Skin epidermis (tissue), 12 donors: ENCODE data around the gene CIAO1.
"Not testable (repeated sequence)": the region's sequence is repeated elsewhere in the genome, so short reads cannot be mapped to it uniquely, and the experiment has no call there.

Experiments used
- H3K27ac ChIP-seq, 21 experiments: fragments of 200-600 bp; sonication (generic) in 11 of 21; one replicate each; pipeline ENCODE4 v1.5.0; 2020; ENCODE audit warnings: mild to moderate bottlenecking in 3 of 21, inconsistent platforms in 2 of 21, moderate library complexity in 2 of 21
- H3K4me3 ChIP-seq, 7 experiments: fragments of 200-600 bp; sonication (generic) in 2 of 7; one replicate each; pipeline ENCODE4 v1.5.0; 2020; ENCODE audit warnings: inconsistent platforms in 2 of 7, mild to moderate bottlenecking in 2 of 7, moderate library complexity in 1 of 7

CIAO1 gene

GRCh38 chr2:96265840-96266679, at the start of gene CIAO1, which contains the start of gene TMEM127:
TSS of gene CIAO1 (plus strand) at chr2:96266225. CDS start at chr2:96266351, 126 bp downstream.
TSS of gene TMEM127 (minus strand) at chr2:96265997. CDS start at chr2:96265381, 616 bp downstream.
- peak within 1 kb of the TSS; percentile 67 to 100 (median 97) for H3K4me3 ChIP-seq
- peak within 1 kb of the TSS; percentile 71 to 97 (median 91) for H3K27ac ChIP-seq

- no peak overlapping the region for H3K4me3 ChIP-seq
- H3K27ac ChIP-seq: no peak overlapping the region
Measured at GRCh38 chr2:96218508-96219131, 47.4 kb upstream of the CIAO1 start.

- not testable (repeated sequence) for H3K27ac ChIP-seq, H3K4me3 ChIP-seq
Measured at GRCh38 chr2:96219959-96220358, 46.1 kb upstream of the CIAO1 start.

GRCh38 chr2:96221106-96221505, 44.9 kb upstream of the CIAO1 start:
- H3K27ac ChIP-seq, H3K4me3 ChIP-seq: not testable (repeated sequence)

- peak overlapping the region in 4 of 21 experiments; percentile 5 to 49 (median 26) for H3K27ac ChIP-seq
- no peak overlapping the region for H3K4me3 ChIP-seq
Measured at GRCh38 chr2:96225016-96225533, 41.0 kb upstream of the CIAO1 start.

- no peak overlapping the region for H3K4me3 ChIP-seq
- H3K27ac ChIP-seq: no peak overlapping the region
Measured at GRCh38 chr2:96231316-96231715, 34.7 kb upstream of the CIAO1 start.

GRCh38 chr2:96233436-96233835, 32.6 kb upstream of the CIAO1 start:
- H3K4me3 ChIP-seq: no peak overlapping the region
- H3K27ac ChIP-seq: no peak overlapping the region

GRCh38 chr2:96233880-96234316, 32.1 kb upstream of the CIAO1 start:
- Histone ChIP-seq H3K27ac (no peak overlapping the region), H3K4me3 (no peak overlapping the region)

- no peak overlapping the region for H3K4me3 ChIP-seq
- H3K27ac ChIP-seq: no peak overlapping the region
Measured at GRCh38 chr2:96236882-96237281, 29.1 kb upstream of the CIAO1 start.

GRCh38 chr2:96238266-96238665, 27.8 kb upstream of the CIAO1 start:
- no peak overlapping the region for H3K27ac ChIP-seq
- no peak overlapping the region for H3K4me3 ChIP-seq

- Histone ChIP-seq H3K27ac (no peak overlapping the region), H3K4me3 (no peak overlapping the region)
Measured at GRCh38 chr2:96239091-96239490, 26.9 kb upstream of the CIAO1 start.

GRCh38 chr2:96239745-96240264, 26.2 kb upstream of the CIAO1 start:
- H3K27ac ChIP-seq: no peak overlapping the region
- H3K4me3 ChIP-seq: no peak overlapping the region

- Histone ChIP-seq H3K4me3 (no peak overlapping the region), H3K27ac (peak overlapping the region in 8 of 21 experiments; percentile 9 to 87 (median 66))
Measured at GRCh38 chr2:96240341-96241038, 25.5 kb upstream of the CIAO1 start.

GRCh38 chr2:96241227-96241626, 24.8 kb upstream of the CIAO1 start:
- peak overlapping the region in 20 of 21 experiments; percentile 20 to 93 (median 78) for H3K27ac ChIP-seq

GRCh38 chr2:96241900-96242611, 24.0 kb upstream of the CIAO1 start:
- H3K27ac ChIP-seq: peak overlapping the region in 20 of 21 experiments; percentile 47 to 93 (median 78)
- H3K4me3 ChIP-seq: no peak overlapping the region

More at GRCh38 chr2:96241227-96241626, 24.8 kb upstream of the CIAO1 start:
- no peak overlapping the region for H3K4me3 ChIP-seq

GRCh38 chr2:96243843-96244242, 22.2 kb upstream of the CIAO1 start:
- no peak overlapping the region for H3K4me3 ChIP-seq

GRCh38 chr2:96245609-96246390, 20.2 kb upstream of the CIAO1 start:
- H3K27ac ChIP-seq: peak overlapping the region in 10 of 21 experiments; percentile 10 to 77 (median 55)

More at GRCh38 chr2:96243843-96244242, 22.2 kb upstream of the CIAO1 start:
- no peak overlapping the region for H3K27ac ChIP-seq

GRCh38 chr2:96247009-96247408, 19.0 kb upstream of the CIAO1 start:
- Histone ChIP-seq H3K4me3 (no peak overlapping the region), H3K27ac (peak overlapping the region in 3 of 21 experiments; percentile 42 to 77 (median 70))

More at GRCh38 chr2:96245609-96246390, 20.2 kb upstream of the CIAO1 start:
- no peak overlapping the region for H3K4me3 ChIP-seq
